ENCODE measurements around the gene C22orf23. TPM values are rescaled to one million over a fixed set of nuclear protein-coding genes. Genes with fewer than 3 reads are reported as not detected.

C22orf23 gene
- total and polyA plus RNA-seq, 2 of the 13 experiments (the other 11 are each of a cell fraction or from before 2014, with no cell fraction given) = 0.21 to 0.24 TPM

DNA sequence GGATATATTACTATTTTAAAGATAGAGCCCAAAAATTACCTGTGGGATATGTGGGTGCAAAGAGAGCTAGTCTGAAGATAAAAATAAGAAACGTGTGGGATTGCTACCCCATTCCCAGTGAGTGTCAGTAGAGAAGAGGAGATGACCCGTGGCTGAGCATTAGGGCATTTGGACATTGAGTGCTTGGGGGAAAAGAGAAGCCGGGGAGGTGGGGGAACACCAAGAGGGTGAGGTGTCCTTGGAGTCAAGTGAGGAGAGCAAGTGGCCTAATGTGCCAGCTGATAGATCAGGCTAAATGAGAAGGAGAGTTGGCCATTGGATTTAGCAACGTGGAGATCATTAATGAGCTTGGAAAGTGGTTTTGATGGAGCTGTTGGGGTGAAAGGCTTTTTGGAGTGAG is 1.3 kb upstream of the C22orf23 start (continued):
- TF ChIP-seq ATRX (CRISPR knock-in tag; IDR thresholded peaks at IDR 0.05; ENCODE audit: borderline replicate concordance) (no peak), SIN3B (IDR thresholded peaks at IDR 0.05; ENCODE audit: low read length) (no peak)

DNA sequence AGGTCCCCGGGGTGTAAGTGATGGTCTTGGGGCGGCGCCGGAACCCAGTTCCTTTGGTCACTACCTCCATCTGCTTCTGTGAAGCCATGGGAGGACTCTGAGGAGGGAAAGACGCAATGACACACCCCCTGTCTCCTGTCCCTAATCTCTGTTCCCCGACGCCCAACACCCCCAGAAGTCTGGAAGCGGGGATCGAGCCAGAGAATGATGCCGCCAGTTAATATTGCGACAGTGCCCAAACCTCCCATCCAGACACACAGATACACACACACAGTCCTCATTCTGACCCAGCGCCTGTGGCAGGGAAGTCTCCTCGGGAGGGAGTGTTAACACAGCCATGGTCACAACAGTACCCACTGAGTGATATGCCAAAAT is 352 bp downstream of the C22orf23 start:
- H3K4me3 ChIP-seq (replicated peaks in 1 of 3; ENCODE audit: insufficient read depth in 1 of 3, low read depth in 2 of 3, low read length in 3 of 3) = peak overlapping the region; percentile 75 to 98 (median 91)
- H3K79me2 ChIP-seq (ENCODE audit: insufficient read depth, low read length) = peaks cover 28% of the 10 kb centered on the region
- FAIRE-seq (no peak), ATAC-seq (peak; percentile 64), DNase-seq (ENCODE audit: low spot score) (no peak)
- peak overlapping the region; percentile 97 for H3K4me2 ChIP-seq (ENCODE audit: low read depth, low read length)
- peak overlapping the region; percentile 84; the same call in 1 of the 2 replicates for H3K9ac ChIP-seq (ENCODE audit: insufficient read depth, low read depth, low read length)
- BruUV-seq (replicated peaks) = no TSS peak
- 0% methylated on average over 6 of the region's 13 CpGs for WGBS (ENCODE audit: low lambda C conversion rate)
- in situ Hi-C loops (cut with HindIII; ENCODE audit: extremely low pct_ligation_motif_present, low pct_unique_long_range_greater_than_20kb) (no loop called here), intact Hi-C loops (cut with micrococcal nuclease; ENCODE audit: unreplicated experiment) (no loop called here)
- H3K27me3 ChIP-seq (ENCODE audit: control insufficient read depth in 1 of 2, insufficient read depth in 2 of 2, low read length in 2 of 2) = no peaks in the 10 kb centered on the region; a peak in 1 of 5 replicates
- no peak overlapping the region for H2AFZ ChIP-seq (ENCODE audit: low read length)
- POLR2A ChIA-PET = interaction anchor here (0.8 to 3.5 kb wide), 11 partner anchors 9 to 148 kb away, joined by 3 to 19 read pairs (median 5); partner anchors contain the start of genes ANKRD54 and GCAT
- H3K27ac ChIP-seq (ENCODE audit: extremely low read length, insufficient read depth, low read length) = no peak overlapping the region
- H3K9me3 ChIP-seq (ENCODE audit: low read length) = no peaks in the 10 kb centered on the region
- peaks cover 53% of the 10 kb centered on the region for H3K4me1 ChIP-seq (ENCODE audit: insufficient read depth, low read length)
- H3K36me3 ChIP-seq (replicated peaks in 1 of 2; ENCODE audit: control insufficient read depth in 1 of 2, insufficient read depth in 2 of 2, low read length in 2 of 2) = peaks cover 12 to 15% of the 10 kb centered on the region in 2 experiments
- CTCF ChIA-PET (ENCODE audit: low intra/inter-chr PET ratio, low total read pairs) = interaction anchor here (1.2 kb wide), 1 partner anchor 19 kb away, joined by 3 read pairs; no protein-coding TSS in a partner anchor
- H4K20me1 ChIP-seq (ENCODE audit: insufficient read depth, low read length) = no peaks in the 10 kb centered on the region
- TF ChIP-seq ZNF30 (CRISPR knock-in tag; IDR thresholded peaks at IDR 0.05) = 0 out of 2 replicates have a peak, but pooled peaks have one; percentile 21
- peak; percentile 7 for TF ChIP-seq PTBP1 (IDR thresholded peaks at IDR 0.05; ENCODE audit: low read depth, low read length, poor library complexity, severe bottlenecking)
- TF ChIP-seq RNF2 (conservative IDR thresholded peaks at IDR 0.05; ENCODE audit: low read depth) = no peak
- TF ChIP-seq, protein P1, sequence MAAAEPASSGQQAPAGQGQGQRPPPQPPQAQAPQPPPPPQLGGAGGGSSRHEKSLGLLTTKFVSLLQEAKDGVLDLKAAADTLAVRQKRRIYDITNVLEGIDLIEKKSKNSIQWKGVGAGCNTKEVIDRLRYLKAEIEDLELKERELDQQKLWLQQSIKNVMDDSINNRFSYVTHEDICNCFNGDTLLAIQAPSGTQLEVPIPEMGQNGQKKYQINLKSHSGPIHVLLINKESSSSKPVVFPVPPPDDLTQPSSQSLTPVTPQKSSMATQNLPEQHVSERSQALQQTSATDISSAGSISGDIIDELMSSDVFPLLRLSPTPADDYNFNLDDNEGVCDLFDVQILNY (CRISPR knock-in tag; conservative IDR thresholded peaks at IDR 0.05) = no peak
- TF ChIP-seq ZNF136 (CRISPR knock-in tag; IDR thresholded peaks at IDR 0.05; ENCODE audit: low read depth) = no peak
- TF ChIP-seq, protein P2, sequence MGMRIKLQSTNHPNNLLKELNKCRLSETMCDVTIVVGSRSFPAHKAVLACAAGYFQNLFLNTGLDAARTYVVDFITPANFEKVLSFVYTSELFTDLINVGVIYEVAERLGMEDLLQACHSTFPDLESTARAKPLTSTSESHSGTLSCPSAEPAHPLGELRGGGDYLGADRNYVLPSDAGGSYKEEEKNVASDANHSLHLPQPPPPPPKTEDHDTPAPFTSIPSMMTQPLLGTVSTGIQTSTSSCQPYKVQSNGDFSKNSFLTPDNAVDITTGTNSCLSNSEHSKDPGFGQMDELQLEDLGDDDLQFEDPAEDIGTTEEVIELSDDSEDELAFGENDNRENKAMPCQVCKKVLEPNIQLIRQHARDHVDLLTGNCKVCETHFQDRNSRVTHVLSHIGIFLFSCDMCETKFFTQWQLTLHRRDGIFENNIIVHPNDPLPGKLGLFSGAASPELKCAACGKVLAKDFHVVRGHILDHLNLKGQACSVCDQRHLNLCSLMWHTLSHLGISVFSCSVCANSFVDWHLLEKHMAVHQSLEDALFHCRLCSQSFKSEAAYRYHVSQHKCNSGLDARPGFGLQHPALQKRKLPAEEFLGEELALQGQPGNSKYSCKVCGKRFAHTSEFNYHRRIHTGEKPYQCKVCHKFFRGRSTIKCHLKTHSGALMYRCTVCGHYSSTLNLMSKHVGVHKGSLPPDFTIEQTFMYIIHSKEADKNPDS (CRISPR knock-in tag; IDR thresholded peaks at IDR 0.05) = 0 out of 2 replicates have a peak, but pooled peaks have one; percentile 54
- TF ChIP-seq STAG1 (CRISPR knock-in tag; IDR thresholded peaks at IDR 0.05) = no peak
- TF ChIP-seq RAD51 (IDR thresholded peaks at IDR 0.05; ENCODE audit: borderline replicate concordance) = no peak
- TF ChIP-seq, protein P3, sequence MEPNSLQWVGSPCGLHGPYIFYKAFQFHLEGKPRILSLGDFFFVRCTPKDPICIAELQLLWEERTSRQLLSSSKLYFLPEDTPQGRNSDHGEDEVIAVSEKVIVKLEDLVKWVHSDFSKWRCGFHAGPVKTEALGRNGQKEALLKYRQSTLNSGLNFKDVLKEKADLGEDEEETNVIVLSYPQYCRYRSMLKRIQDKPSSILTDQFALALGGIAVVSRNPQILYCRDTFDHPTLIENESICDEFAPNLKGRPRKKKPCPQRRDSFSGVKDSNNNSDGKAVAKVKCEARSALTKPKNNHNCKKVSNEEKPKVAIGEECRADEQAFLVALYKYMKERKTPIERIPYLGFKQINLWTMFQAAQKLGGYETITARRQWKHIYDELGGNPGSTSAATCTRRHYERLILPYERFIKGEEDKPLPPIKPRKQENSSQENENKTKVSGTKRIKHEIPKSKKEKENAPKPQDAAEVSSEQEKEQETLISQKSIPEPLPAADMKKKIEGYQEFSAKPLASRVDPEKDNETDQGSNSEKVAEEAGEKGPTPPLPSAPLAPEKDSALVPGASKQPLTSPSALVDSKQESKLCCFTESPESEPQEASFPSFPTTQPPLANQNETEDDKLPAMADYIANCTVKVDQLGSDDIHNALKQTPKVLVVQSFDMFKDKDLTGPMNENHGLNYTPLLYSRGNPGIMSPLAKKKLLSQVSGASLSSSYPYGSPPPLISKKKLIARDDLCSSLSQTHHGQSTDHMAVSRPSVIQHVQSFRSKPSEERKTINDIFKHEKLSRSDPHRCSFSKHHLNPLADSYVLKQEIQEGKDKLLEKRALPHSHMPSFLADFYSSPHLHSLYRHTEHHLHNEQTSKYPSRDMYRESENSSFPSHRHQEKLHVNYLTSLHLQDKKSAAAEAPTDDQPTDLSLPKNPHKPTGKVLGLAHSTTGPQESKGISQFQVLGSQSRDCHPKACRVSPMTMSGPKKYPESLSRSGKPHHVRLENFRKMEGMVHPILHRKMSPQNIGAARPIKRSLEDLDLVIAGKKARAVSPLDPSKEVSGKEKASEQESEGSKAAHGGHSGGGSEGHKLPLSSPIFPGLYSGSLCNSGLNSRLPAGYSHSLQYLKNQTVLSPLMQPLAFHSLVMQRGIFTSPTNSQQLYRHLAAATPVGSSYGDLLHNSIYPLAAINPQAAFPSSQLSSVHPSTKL (CRISPR knock-in tag; IDR thresholded peaks at IDR 0.05) = no peak
- TF ChIP-seq, protein P4, sequence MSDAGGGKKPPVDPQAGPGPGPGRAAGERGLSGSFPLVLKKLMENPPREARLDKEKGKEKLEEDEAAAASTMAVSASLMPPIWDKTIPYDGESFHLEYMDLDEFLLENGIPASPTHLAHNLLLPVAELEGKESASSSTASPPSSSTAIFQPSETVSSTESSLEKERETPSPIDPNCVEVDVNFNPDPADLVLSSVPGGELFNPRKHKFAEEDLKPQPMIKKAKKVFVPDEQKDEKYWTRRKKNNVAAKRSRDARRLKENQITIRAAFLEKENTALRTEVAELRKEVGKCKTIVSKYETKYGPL (CRISPR knock-in tag; IDR thresholded peaks at IDR 0.05) = no peak
- 0 out of 2 replicates have a peak, but pooled peaks have one; percentile 33 for TF ChIP-seq FOXC1 (CRISPR knock-in tag; IDR thresholded peaks at IDR 0.05; ENCODE audit: borderline replicate concordance)
- TF ChIP-seq ZNF891 (CRISPR knock-in tag; IDR thresholded peaks at IDR 0.05) = 0 out of 2 replicates have a peak, but pooled peaks have one; percentile 15

Measured in HepG2 (cell line).